GM10266 (cell line): ENCODE measurements around the gene LDLRAD4.

Experiments used
- DNase-seq: peaks from one replicate; pipeline ENCODE4 v3.0.0; 2012; ENCODE audit errors: extremely low spot score
- CTCF ChIP-seq: IDR thresholded peaks from 2 replicates; pipeline ENCODE4 v1.5.1; 2012; ENCODE audit warnings: mild to moderate bottlenecking, low read depth; ENCODE audit not compliant: control insufficient read depth, insufficient read depth; ENCODE audit errors: missing control alignments

LDLRAD4 gene

GRCh38 chr18:13500869-13501542, 282.4 kb downstream of the LDLRAD4 start:
- TF ChIP-seq CTCF: no peak
- DNase-seq: no peak

GRCh38 chr18:13501543-13501887, 283.0 kb downstream of the LDLRAD4 start:
- no peak for DNase-seq
- no peak for TF ChIP-seq CTCF

GRCh38 chr18:13501891-13502290, 283.3 kb downstream of the LDLRAD4 start:
- peak; percentile 30 for TF ChIP-seq CTCF
- DNase-seq: peak; percentile 66

- TF ChIP-seq CTCF: no peak
These were observed 284.0 kb downstream of the LDLRAD4 start for GRCh38 chr18:13502585-13502984.

GRCh38 chr18:13503836-13504235, 285.3 kb downstream of the LDLRAD4 start:
- TF ChIP-seq CTCF: no peak
- DNase-seq: no peak

More at GRCh38 chr18:13502585-13502984, 284.0 kb downstream of the LDLRAD4 start:
- DNase-seq: no peak

- no peak for TF ChIP-seq CTCF
- no peak for DNase-seq
These were observed 287.3 kb downstream of the LDLRAD4 start for GRCh38 chr18:13505780-13506345.

- no peak for DNase-seq
- no peak for TF ChIP-seq CTCF
These were observed 292.0 kb downstream of the LDLRAD4 start for GRCh38 chr18:13510594-13510993.
